ENCODE results near the gene ZNF853. TPM values are rescaled to one million over a fixed set of nuclear protein-coding genes. Genes with fewer than 3 reads are reported as not detected.

Gene ZNF853
- total and polyA plus RNA-seq, 10 of the 15 experiments (the other 5 are each of a cell fraction or from before 2014, with no cell fraction given): 0.04 to 0.26 (median 0.05) TPM; not detected in 4

GRCh38 chr7:6636741-6637543 is 21.5 kb downstream of the ZNF853 start, which contains the start of gene ZNF316 (continued):
- no peak for TF ChIP-seq ZBTB33 (IDR thresholded peaks at IDR 0.05)
- TF ChIP-seq CHD4 (IDR thresholded peaks at IDR 0.05): no peak
- TF ChIP-seq CREM (IDR thresholded peaks at IDR 0.05; ENCODE audit: low read depth): no peak
- no peak for TF ChIP-seq KAT2A (conservative IDR thresholded peaks at IDR 0.05; ENCODE audit: control insufficient read depth, low read depth, low read length)
- no peak for TF ChIP-seq SIX5 (IDR thresholded peaks at IDR 0.05; ENCODE audit: low read depth, low read length, severe bottlenecking)
- peak; percentile 48; the same call in 1 of the 2 replicates for TF ChIP-seq LARP7 (IDR thresholded peaks at IDR 0.05)
- TF ChIP-seq, protein P1, sequence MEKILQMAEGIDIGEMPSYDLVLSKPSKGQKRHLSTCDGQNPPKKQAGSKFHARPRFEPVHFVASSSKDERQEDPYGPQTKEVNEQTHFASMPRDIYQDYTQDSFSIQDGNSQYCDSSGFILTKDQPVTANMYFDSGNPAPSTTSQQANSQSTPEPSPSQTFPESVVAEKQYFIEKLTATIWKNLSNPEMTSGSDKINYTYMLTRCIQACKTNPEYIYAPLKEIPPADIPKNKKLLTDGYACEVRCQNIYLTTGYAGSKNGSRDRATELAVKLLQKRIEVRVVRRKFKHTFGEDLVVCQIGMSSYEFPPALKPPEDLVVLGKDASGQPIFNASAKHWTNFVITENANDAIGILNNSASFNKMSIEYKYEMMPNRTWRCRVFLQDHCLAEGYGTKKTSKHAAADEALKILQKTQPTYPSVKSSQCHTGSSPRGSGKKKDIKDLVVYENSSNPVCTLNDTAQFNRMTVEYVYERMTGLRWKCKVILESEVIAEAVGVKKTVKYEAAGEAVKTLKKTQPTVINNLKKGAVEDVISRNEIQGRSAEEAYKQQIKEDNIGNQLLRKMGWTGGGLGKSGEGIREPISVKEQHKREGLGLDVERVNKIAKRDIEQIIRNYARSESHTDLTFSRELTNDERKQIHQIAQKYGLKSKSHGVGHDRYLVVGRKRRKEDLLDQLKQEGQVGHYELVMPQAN (conservative IDR thresholded peaks at IDR 0.05): peak; percentile 72
- no peak for TF ChIP-seq NFXL1 (IDR thresholded peaks at IDR 0.05; ENCODE audit: borderline replicate concordance)
- 0 out of 2 replicates have a peak, but pooled peaks have one; percentile 22 for TF ChIP-seq POLR2AphosphoS2 (IDR thresholded peaks at IDR 0.05; ENCODE audit: low read depth, low read length)
